GF-D8 (cell line): ENCODE data around the gene SNRNP70.
"Not testable (repeated sequence)": the region's sequence is repeated elsewhere in the genome, so short reads cannot be mapped to it uniquely, and the experiment has no call there.

ENCODE experiments used
- DNase-seq: peaks from one replicate; lab custom pipeline; 2025; lab: John Stamatoyannopoulos, UW

SNRNP70 gene

GRCh38 chr19:49120868-49121267 is 35.6 kb downstream of the SNRNP70 start:
- no peak for DNase-seq

DNA sequence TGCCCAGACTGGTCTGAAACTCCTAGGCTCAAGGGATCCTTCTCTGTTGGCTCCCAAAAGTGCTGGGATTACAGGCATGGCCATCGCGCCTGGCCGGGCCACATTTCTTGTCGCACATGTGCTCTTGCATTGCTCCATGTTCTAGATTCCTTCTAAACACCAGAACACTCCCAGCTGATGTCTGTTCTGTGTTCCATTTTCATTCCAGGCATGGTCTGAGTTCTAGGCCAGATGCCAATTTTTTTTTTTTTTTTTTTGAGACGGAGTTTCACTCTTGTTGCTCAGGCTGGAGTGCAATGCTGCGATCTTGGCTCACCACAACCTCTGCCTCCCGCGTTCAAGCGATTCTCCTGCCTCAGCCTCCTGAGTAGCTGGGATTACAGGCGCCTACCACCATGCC is 36.6 kb downstream of the SNRNP70 start:
- DNase-seq: not testable (repeated sequence)

GRCh38 chr19:49123285-49123684 is 38.0 kb downstream of the SNRNP70 start:
- DNase-seq: not testable (repeated sequence)

DNA sequence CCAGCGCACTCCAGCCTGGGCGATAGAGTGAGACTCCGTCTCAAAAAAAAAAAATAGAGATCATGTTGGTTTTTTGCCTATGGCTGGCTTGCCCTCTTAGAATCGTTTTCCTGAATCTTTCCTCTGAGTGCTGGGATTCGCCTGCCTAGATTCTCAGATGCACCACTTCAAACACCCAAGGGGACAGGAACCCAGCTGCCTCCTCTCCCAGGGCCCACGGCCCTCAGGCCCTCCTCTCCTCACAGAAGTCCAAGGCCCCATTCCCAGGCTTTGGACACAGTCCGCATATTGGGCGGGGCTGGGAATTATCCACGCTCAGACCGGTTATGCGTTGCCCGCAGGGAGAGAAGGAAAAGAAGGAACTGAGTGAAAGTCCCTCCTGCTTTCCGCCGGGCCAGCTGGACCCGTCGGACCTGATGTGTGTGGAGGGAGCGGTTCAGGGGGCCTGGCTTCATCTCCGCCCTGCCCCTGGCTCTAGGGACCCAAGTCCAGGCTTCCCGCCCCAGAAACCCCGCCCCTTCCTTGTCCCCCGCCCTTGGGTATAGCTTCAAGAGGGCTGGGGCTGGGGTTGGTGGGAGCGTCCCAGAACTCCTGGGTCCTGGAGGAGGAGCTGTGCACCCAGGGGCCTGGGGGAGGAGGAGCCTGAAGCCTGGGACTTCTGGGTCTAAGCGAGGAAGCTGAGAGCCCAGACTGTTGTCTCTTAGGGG is 39.9 kb downstream of the SNRNP70 start:
- DNase-seq: no peak

DNA sequence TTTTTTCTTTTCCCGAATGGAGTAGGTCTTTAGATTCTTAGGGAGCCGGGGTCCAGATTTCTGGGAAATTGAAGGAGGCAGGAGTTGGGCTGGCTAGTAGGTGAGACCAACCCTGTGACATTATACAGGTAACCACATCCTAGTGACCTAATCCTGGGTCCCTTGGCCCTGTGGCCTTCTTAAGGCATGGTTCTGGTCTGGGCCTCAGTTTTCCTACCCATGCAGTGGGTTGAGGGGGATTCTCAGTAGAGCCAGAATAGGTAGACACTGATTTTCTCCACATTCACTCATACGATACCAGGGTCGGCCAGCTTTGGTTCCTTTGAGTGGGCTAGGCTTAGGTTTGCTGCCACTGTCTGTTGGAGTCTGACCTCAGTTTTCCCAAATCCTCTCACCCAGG is 41.3 kb downstream of the SNRNP70 start:
- no peak for DNase-seq

- not testable (repeated sequence) for DNase-seq
Measured at GRCh38 chr19:49127225-49127624, 42.0 kb downstream of the SNRNP70 start.

DNA sequence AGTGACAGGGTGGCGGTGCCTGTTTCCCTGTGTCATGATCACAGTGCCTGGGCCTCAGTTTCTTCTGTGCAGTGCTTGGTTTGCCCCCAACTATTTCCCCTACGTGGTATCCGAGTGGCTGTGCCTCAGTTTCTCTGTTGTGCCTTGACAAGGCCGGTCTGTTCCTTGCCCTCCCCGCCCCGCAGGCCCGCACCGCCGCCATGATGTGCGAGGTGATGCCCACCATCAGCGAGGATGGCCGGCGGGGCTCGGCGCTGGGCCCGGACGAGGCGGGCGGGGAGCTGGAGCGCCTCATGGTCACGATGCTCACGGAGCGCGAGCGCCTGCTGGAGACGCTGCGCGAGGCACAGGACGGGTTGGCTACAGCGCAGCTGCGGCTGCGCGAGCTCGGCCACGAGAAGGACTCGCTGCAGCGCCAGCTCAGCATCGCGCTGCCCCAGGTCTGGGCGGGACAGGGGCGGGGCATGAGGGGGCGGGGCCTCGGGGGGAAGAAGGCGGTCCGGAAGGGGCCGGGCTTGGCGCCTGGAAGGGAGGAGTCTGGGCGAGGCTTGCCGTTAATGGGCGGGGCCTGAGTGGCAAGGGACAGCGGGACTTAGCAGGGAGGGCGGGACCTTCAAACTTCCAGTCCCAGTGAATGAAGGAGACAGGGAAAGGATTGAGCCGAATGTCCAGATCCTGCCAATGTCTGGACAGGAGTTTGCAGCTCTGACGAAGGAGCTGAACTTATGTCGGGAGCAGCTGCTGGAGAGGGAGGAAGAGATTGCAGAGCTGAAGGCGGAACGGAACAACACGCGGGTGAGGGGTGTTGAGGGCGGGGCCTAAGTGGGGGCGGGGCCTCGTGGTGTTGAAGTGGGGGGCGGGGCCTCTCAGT is 42.7 kb downstream of the SNRNP70 start:
- DNase-seq: peak; percentile 82

DNA sequence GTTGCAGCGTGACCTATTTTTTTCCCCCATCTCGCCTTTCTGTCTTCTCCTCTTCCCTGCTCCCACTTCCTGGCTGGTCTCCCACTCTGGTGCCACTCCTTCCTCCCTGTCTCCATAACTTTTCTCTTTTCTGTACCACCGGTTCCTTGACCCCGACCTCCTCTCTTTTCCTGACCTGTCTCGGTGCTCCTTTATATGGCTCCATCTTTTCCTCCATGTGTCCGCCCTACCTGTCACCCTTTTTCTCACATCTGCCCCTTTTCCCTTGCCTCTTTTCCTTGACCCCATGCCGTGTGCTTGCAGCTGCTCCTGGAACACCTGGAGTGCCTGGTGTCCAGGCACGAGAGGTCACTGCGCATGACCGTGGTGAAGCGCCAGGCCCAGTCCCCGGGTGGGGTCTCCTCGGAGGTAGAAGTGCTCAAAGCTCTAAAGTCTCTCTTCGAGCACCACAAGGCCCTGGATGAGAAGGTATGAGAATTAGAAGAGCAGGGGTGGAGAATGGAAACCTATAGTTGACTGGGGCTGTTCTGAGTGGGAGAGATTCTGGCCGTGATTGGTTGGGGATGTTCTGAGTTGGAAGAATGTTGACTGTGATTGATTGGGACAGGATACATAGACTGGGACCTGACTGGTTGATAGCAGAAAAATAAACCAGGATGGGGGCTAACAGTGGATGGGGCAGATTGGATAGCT is 43.4 kb downstream of the SNRNP70 start:
- no peak for DNase-seq

DNA sequence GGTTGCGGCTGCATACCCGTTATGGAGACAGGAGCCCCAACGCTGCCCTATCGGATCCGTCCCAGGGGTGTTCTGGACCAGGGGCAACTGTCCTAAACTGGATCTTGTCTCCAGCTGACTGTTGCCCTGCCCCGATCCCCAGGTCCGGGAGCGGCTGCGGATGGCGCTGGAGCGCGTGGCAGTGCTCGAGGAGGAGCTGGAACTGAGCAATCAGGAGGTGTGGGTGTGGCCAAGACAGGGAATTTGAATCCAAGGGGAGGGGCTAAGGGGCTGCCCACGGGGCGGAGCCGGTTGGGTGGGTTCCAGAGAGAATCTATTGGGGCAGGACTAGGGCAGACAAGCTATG is 44.0 kb downstream of the SNRNP70 start:
- DNase-seq: no peak

- no peak for DNase-seq
Measured at GRCh38 chr19:49130325-49130724, 45.1 kb downstream of the SNRNP70 start.

- no peak for DNase-seq
Measured at GRCh38 chr19:49132974-49133609, 47.8 kb downstream of the SNRNP70 start.

DNA sequence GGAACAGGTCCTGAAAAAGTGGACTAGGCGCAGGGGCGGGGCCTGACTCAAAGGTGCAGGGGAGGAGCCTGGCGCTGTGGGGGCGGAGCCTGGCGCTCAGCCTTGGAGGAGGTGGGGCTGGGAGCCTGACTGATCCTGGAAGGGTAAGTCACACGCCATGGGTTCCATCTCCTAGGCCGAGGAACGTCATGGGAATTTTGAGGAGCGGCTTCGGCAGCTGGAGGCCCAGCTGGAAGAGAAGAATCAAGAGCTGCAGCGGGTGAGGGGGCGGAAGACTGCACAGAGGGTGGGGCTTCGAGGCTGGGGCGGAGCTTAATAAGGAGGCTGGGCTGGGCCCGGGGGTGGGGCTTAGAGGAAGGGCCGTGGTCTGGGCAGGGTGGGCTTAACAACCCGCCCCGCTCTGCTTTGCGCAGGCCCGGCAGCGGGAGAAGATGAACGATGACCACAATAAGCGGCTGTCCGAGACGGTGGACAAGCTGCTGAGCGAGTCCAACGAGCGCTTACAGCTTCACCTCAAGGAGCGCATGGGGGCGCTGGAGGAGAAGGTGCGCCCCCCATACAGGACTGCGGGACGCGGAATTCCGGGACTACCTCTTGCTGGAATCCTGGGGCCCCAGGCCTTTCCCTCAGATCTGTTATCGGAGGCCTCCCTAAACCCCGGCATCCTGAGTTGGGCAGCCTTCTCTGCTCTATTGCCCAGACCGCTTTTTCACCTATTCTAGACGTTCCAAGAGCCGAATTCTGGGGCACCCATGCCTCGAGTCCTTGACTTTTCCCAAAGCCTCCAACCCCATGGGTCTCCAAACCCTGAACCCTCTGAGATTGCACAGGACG is 48.6 kb downstream of the SNRNP70 start:
- DNase-seq: no peak

DNA sequence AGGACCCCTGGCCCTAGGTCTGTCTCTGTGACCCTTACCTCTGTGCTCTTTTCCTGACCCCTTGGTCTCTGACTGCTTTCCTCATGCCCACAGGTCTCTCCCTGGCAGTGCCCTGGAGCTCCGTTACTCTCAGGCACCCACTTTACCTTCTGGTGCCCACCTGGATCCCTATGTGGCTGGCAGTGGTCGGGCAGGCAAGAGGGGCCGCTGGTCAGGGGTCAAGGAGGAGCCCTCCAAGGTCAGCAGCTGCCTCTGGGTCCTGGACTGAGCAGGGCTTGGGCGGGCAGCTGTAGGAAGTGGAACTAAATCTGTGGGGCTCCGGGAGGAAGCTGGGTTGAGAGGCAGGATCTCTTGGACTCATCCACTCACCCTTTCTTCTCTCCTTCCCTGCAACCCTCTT is 50.4 kb downstream of the SNRNP70 start:
- DNase-seq: no peak

DNA sequence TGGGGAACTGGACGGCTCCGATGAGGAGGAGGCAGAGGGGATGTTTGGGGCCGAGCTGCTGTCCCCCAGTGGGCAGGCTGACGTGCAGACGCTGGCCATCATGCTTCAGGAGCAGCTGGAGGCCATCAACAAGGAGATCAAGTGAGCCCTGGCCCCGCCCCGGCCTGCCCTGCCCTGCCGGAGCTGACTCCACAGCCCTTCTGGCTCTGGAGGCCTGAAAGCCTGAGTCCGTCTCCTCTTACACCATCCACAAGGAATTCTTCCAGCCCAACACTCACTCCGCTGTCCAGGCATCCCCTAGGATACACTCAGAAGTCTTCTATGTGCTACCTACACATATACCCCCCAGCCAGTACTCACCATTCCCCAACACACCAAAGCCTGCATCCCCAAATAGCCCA is 51.5 kb downstream of the SNRNP70 start:
- no peak for DNase-seq

DNA sequence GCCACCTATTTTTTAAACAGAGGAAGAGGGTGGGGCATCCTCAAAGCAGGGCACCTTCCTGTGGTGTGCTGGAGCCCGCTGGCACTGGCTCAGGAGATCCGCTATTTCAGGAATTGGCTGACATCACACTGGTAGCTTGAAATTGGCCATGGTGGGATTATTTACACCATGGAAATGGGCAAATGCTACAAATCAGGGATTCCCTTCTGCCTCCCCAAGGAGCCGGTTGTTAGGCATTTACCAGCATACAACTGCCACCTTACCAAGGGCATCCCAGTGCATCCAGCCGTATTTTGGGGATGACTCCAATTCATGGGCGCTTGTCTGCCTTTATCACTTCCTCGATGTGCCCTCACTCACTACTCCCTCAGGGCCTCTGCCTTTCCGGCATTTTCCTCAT is 55.7 kb downstream of the SNRNP70 start:
- no peak for DNase-seq

DNA sequence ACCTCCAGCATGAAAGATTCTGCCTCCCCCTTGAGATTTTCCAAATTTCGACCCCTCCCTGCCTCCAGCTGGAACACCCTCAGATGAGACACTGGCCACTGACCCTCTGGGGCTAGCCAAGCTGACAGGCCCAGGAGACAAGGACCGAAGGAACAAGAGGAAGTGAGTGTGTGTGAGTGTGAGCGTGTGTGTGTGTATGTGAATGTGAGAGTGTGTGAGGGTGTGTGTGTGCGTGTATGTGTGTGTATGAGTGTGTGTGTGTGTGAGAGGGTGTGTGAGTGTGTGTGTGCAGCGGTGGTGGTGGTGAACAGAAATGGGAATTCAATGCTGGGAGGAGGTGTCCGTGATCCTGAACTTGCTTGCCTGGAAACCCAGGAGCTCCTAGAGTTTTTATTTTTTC is 56.1 kb downstream of the SNRNP70 start:
- no peak for DNase-seq

DNA sequence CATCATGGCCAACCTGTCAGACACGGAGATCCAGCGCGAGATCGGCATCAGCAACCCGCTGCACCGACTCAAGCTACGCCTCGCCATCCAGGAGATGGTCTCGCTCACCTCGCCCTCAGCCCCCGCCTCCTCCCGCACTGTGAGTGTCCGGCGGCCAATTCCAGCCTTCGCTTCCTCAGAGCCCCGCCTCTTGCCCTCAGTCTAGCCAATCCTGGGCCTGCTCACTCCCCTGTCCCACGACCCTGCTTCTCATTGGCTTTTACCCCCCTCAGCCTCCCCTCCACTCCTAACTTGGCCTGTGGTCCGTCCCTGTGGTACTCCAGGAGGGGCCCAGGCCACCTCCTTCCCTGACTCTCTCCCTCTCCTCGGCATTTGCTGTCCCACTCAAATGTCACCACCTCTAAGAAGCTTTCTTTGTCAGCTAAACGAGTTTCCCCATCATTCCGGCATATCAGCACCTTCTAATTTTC is 57.6 kb downstream of the SNRNP70 start:
- DNase-seq: no peak

GRCh38 chr19:49145573-49146407 is 60.5 kb downstream of the SNRNP70 start:
- DNase-seq: peak; percentile 11

- DNase-seq: not testable (repeated sequence)
Measured at GRCh38 chr19:49146408-49146770, 61.1 kb downstream of the SNRNP70 start.

DNA sequence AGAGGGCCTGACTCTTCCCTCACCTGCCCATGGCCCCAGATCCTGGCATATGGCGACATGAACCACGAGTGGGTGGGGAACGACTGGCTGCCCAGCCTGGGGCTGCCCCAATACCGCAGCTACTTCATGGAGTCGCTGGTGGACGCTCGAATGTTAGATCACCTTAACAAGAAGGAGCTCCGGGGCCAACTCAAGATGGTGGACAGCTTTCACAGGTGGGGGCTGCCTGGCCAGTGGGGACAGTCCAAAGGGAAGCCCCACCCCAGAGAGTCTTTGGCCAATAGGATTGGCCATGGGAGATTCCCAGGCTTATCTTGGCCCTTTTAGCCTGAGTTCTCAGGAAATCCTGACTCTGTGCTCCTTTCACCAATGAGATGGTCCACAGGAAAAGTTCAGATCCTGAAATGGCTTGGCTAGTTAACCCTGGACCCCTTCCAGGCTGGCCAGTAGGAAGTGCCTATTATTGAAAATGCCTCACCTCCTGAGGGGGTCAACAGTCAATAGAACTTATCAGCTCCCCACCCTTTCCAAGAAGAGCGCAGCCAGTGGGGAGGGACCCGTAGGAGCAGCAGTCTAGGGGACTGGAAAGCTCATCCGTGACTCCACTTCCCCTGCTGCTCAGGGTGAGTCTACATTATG is 62.9 kb downstream of the SNRNP70 start:
- no peak for DNase-seq
